Activated T-cell treated with anti-CD3 and anti-CD28 coated beads, Interleukin-2, amount 50 U/mL, for 24 hours (primary cell): ENCODE measurements around the gene RSRP1.
"Not testable (repeated sequence)": the region's sequence is repeated elsewhere in the genome, so short reads cannot be mapped to it uniquely, and the experiment has no call there.

Source experiments
- DNase-seq: peaks from one replicate; pipeline ENCODE4 v3.0.0-alpha.2; 2020
- H3K27ac Mint-ChIP-seq: 2 replicates; pipeline ENCODE4 v1.8.0; 2020; ENCODE audit warnings: mild to moderate bottlenecking, mixed read lengths
- H3K27me3 Mint-ChIP-seq: 2 replicates; pipeline ENCODE4 v1.8.0; 2020; ENCODE audit warnings: mixed read lengths
- H3K36me3 Mint-ChIP-seq: 2 replicates; pipeline ENCODE4 v1.8.0; 2020; ENCODE audit warnings: low read depth, mixed read lengths
- H3K4me1 Mint-ChIP-seq: 2 replicates; pipeline ENCODE4 v1.8.0; 2020; ENCODE audit warnings: low read depth, mixed read lengths
- H3K4me3 Mint-ChIP-seq: 2 replicates; pipeline ENCODE4 v1.8.0; 2020; ENCODE audit warnings: mild to moderate bottlenecking, moderate library complexity, mixed read lengths
- H3K9me3 Mint-ChIP-seq: 2 replicates; pipeline ENCODE4 v1.8.0; 2020; ENCODE audit warnings: mixed read lengths

The RSRP1 gene, protein sequence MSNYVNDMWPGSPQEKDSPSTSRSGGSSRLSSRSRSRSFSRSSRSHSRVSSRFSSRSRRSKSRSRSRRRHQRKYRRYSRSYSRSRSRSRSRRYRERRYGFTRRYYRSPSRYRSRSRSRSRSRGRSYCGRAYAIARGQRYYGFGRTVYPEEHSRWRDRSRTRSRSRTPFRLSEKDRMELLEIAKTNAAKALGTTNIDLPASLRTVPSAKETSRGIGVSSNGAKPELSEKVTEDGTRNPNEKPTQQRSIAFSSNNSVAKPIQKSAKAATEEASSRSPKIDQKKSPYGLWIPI

DNA sequence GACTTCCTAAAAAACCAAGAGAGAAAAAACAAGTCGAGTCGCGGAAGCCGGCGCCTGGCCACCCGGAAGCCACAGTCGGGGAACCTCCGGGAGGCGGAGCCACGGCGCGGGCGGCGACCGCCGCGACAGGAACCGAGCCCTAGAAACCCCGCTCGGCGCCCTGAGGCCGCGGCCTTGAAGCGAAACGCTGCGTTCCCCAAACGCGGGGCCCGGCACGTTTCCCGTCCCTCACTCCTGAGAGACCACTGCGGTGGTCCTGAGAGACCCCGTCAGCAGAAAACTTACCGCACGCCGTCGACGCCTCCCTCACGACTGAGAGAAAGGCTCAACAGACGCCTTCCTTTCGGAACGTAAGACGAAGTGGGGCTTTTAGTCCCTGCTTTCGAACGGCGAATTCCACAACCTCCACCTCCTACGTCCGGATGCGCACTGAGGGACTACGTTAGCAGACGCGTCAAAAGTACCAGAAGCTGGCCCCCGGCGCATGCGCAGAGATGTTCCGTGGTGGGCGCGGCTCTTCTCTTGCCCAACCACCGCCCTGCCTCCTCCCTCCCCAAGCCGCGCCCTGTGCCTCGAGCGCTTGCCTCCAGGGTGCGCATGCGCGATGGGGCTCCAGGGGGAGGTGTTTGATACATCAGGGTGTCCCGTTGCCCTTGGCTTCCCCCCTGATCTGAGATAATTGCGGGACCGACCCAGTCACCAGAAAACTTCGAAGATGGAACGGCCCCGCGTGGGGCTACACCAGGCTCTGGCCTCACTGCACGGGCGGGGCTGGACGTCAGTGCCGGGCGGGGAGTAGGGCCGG is at the start of gene RSRP1:
RSRP1 (minus strand) TSS at position 431 of the 805 bp plus-strand sequence. CDS start 491 bp downstream, outside the sequence.
- Mint-ChIP-seq H3K4me3 (peak within 1 kb of the TSS; percentile 95), H3K27me3 (no peaks in the 10 kb centered on the region), H3K4me1 (peaks cover 51% of the 10 kb centered on the region), H3K27ac (peak within 1 kb of the TSS; percentile 99), H3K36me3 (peaks cover 57% of the 10 kb centered on the region), H3K9me3 (no peaks in the 10 kb centered on the region)
- DNase-seq, result peak; percentile 99

DNA sequence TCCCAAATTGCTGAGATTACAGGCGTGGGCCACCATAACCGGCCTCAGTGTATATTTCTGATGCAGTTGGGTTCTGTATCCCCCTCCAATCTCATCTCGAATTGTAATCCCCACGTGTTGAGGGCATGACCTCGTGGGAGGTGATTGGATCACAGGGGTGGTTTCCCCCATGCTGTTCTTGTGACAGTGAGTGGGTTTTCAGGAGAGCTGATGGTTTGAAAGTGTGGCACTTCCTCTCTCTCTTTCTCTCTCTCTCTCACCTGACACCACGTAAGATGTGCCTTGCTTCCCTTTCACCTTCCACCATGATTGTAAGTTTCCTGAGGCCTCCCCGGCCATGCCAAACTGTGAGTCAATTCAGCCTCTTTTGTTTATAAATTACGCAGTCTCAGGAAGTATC is 49.2 kb upstream of the RSRP1 start:
- not testable (repeated sequence) for H3K4me3 Mint-ChIP-seq, H3K36me3 Mint-ChIP-seq, DNase-seq, H3K27me3 Mint-ChIP-seq, H3K4me1 Mint-ChIP-seq, H3K27ac Mint-ChIP-seq, H3K9me3 Mint-ChIP-seq

DNA sequence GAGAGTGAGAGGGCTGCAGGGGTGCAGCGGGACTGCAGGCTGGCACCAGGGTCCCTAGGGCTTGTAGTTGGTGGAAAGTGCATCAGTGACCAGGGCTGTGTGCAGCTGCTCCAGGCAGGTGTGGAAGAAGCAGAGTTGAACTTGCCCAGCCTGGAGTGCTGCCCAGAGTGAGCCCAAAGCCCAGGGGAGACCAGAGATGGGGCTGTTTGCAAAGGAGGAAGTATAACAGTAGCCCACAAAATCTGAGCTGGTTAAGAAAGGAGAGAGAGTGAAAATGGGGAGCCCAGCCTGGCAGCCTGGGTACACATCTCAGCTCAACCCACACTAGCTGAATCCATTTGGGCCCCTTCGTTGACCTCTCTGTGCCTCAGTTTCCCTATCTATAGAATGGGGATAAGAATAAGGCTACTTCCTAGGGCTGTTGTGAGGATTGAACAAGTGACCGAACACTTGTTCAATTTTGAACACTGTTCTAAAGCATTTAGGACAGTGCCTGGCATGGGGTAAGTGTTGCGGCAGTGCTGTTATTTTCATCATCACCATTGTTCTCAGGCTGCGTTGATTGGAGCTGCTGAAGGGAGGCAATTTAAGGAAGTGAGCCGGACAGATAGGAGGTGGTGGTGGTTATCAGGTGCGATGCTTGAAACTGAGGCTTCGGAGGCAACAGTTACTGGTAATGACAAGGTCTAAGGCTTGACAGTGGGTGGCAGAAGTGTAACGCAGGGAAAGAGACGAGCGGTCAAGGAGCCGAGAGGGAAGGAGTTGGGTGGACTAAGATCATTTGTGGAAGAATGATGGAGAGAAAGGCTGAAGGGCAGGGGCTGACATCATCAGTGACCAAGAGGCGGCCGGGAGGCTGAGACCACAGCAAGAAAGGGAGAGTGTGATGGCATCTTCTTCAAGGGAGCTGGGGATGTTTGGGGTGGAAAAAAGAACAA is 47.9 kb upstream of the RSRP1 start:
- not testable (repeated sequence) for H3K4me3 Mint-ChIP-seq, H3K9me3 Mint-ChIP-seq, H3K36me3 Mint-ChIP-seq, H3K27me3 Mint-ChIP-seq, H3K27ac Mint-ChIP-seq, H3K4me1 Mint-ChIP-seq, DNase-seq

DNA sequence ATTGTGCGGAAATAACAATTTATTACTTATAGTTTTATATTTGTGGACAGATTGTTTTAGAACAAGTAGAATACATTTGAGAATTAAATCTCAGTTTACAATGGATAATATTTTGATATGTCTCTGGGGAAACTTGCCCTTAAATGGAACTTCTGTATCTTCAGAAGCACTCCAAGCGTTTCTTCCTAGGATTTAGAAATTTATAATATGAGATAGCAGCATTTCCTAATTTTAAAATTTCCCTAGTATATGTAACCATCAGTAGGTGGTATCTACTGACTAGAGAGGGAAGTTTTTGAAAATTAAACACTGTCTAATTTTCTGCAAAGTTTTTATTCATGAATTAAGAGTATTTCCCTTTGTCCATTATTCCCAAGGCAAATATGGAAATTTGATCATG is 46.2 kb upstream of the RSRP1 start:
- H3K27ac Mint-ChIP-seq, H3K36me3 Mint-ChIP-seq, H3K4me1 Mint-ChIP-seq, H3K9me3 Mint-ChIP-seq, DNase-seq, H3K27me3 Mint-ChIP-seq, H3K4me3 Mint-ChIP-seq: not testable (repeated sequence)

DNA sequence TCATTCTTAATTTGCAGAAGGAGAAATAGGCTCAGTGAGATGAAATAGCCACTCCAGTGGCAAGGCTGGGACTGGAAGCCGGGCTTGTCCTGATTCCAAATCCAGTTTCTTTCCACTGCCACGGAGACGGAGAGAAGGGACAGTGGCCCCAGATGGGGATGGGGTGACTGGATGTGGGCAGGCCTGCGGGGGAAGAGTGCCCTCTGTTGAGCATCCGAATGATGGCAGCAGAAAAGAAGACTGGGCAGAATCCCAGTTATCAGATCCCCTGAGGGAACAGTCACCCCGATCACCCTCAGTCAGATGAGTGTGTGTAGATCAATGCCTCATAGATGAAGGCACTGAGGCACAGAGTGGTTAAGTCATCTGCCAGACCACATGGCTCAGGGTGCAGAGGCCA is 42.8 kb upstream of the RSRP1 start:
- H3K9me3 Mint-ChIP-seq, H3K27me3 Mint-ChIP-seq, H3K4me1 Mint-ChIP-seq, H3K27ac Mint-ChIP-seq, H3K36me3 Mint-ChIP-seq, H3K4me3 Mint-ChIP-seq, DNase-seq: not testable (repeated sequence)

DNA sequence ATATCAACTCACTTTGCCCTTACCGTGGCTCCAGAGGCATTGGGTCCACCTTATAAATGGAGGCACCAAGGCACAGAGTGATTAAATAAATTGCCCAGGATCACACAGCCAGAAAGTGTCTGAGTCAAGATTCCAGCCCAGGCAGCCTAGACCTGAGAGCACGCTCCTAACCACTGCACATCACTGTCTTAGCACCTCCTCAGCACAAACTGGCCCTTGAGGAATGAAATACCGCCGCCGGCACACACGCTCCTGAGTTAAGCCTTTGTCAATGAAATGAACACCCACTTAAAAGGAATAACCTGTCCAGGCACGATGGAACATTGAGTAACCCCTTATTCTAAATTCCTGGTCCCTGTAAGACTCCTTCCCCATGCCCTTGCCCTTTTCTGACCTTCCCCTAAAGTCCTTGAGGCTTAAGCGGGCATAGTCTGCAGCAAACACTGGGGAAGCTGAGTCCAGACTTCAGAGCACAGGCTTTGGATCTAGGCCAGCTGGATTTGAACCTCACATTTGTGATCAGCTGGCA is 41.4 kb upstream of the RSRP1 start:
- H3K9me3 Mint-ChIP-seq, H3K27ac Mint-ChIP-seq, DNase-seq, H3K4me3 Mint-ChIP-seq, H3K36me3 Mint-ChIP-seq, H3K4me1 Mint-ChIP-seq, H3K27me3 Mint-ChIP-seq: not testable (repeated sequence)

DNA sequence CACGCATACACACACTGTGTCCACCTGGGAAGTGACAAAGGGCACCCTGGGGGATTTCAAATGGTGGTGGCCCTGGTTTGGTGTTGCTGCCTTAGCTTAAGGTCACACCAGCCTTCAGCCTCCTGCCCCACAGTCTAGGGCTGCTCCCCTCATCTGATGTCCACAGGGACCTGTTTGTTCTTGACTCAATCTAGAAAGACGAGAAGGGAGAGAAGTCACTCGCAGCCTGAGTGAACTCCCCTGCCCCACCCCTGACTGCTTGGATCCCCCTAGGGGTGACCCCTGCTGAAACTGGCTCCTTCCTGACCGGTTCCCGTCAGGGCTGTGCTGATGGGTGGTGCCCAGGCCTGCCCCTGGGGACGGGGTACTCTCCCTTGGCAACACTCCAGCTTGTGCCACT is 39.9 kb upstream of the RSRP1 start:
- not testable (repeated sequence) for H3K27ac Mint-ChIP-seq, H3K9me3 Mint-ChIP-seq, H3K4me3 Mint-ChIP-seq, H3K36me3 Mint-ChIP-seq, DNase-seq, H3K27me3 Mint-ChIP-seq, H3K4me1 Mint-ChIP-seq

DNA sequence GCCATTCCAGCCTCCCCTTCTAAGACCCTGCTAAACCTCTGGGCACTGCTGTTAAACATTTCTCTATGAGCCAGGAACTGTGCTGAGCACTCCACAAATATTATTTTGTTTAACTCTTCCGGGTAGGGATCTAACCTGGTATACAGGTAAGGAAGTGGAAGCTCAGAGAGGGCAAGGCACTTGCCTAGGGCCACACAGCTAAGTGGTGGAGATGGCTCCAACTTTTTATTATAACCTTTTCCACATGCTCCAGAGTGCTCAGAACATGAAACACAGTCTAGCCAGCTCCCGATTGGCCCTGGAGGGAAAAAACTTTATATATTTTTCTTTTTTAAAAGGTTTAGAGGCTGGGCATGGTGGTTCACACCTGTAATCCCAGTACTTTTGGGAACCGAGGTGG is 38.6 kb upstream of the RSRP1 start:
- H3K4me1 Mint-ChIP-seq, H3K4me3 Mint-ChIP-seq, H3K9me3 Mint-ChIP-seq, H3K27me3 Mint-ChIP-seq, H3K36me3 Mint-ChIP-seq, H3K27ac Mint-ChIP-seq, DNase-seq: not testable (repeated sequence)

DNA sequence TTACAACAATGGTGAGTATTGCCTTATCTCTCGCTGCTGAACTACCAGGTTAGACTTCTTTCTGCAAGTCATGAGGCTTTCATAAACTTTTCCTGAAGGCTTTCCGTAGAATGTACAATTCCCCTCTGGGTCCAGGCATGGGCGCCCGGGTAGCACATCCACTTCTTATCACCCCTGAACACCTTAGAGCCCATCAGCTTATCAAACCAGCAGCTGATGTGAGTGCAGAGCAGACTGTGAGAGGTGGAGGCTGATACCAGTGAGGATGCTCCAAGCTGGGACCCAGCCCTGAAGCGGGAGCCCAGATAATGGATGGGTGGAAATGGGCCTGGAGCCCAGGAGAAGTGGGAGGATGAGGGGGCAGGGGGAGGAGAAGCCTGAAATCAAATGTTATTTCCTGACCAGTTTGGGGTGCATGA is 32.4 kb upstream of the RSRP1 start:
- H3K27me3 Mint-ChIP-seq, H3K4me3 Mint-ChIP-seq, H3K9me3 Mint-ChIP-seq, DNase-seq, H3K4me1 Mint-ChIP-seq, H3K27ac Mint-ChIP-seq, H3K36me3 Mint-ChIP-seq: not testable (repeated sequence)

DNA sequence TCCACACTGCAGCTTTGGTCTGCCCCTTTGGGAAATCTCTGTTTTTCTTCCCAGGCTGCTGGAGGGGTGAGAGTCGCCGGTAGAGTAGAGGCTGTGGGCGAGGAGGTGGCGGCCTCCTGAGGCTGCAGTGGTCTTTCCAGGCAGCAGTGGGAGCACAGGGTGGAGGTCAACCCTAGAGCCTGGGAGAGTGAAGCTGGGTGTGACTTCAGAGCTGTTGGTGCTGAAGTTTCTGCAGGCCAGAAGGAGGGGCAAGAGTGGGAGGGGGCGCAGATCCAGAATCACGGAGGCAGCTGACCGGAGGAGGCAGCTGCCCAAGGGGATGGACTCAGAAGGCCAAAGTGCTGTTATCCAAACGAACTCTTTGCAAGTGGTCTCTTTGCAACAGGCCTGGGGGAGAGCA is 31.5 kb upstream of the RSRP1 start:
- not testable (repeated sequence) for H3K9me3 Mint-ChIP-seq, H3K27ac Mint-ChIP-seq, DNase-seq, H3K36me3 Mint-ChIP-seq, H3K4me3 Mint-ChIP-seq, H3K4me1 Mint-ChIP-seq, H3K27me3 Mint-ChIP-seq

DNA sequence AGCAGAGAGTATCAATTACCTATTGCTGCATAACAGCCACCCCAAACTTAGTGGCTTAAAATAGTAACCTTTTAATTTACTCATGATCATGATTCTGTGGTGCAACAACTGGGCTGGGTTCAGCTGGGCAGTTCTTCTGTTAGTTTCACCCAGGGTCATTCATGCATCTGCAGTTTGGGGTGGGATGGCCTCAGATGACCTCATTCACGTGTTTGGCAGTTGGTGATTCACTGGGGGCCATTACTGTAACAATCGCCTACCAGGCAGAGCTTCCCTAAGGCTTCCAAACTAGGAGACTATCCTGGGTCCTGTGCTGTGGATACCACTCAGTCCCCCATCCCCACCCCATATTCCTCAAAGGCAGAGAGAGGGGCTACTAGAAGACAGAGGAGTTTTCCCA is 31.1 kb upstream of the RSRP1 start:
- not testable (repeated sequence) for H3K4me3 Mint-ChIP-seq

DNA sequence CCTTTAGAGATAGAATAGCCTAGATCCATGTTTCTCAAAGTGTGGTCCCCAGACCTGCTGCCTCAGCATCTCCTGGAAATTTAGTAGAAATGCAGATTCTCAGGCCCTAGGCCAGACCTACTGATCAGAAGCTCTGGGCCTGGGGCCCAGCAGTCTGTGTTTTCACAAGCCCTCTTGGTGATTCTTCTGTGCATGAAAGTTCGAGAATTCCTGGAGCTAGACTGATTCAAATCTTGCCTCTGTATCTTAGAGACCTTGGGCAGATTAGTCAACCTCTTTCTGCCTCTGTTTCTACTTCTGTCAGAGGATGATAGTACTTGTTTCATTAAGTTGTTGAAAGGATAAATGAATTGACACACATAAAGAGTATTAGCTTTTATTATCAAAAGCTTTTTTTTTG is 30.0 kb upstream of the RSRP1 start:
- H3K27ac Mint-ChIP-seq, H3K4me1 Mint-ChIP-seq, H3K9me3 Mint-ChIP-seq, DNase-seq, H3K27me3 Mint-ChIP-seq, H3K36me3 Mint-ChIP-seq, H3K4me3 Mint-ChIP-seq: not testable (repeated sequence)

More for the DNA sequence above, 31.1 kb upstream of the RSRP1 start:
- not testable (repeated sequence) for H3K36me3 Mint-ChIP-seq, H3K27me3 Mint-ChIP-seq, H3K4me1 Mint-ChIP-seq, DNase-seq, H3K27ac Mint-ChIP-seq, H3K9me3 Mint-ChIP-seq

DNA sequence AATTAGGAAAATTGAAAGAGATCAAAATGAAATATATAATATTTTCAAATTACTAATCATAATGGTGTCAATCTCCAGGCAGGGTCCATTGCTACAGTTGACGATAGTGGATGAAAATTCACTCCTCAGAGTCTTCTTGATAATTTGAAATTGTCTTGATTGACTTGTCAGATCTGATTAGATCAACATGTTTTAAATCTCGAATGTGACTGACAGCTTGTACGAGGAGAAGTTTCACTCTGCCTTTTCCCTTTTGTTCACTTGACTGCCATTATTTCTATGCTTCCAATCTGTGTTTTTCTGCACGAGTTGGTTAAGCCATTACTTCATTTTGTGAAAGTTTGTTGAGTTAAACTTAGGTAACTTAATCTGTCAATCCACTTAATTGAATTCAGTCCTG is 28.4 kb upstream of the RSRP1 start:
- not testable (repeated sequence) for DNase-seq, H3K36me3 Mint-ChIP-seq, H3K4me3 Mint-ChIP-seq, H3K27me3 Mint-ChIP-seq, H3K4me1 Mint-ChIP-seq, H3K27ac Mint-ChIP-seq, H3K9me3 Mint-ChIP-seq

DNA sequence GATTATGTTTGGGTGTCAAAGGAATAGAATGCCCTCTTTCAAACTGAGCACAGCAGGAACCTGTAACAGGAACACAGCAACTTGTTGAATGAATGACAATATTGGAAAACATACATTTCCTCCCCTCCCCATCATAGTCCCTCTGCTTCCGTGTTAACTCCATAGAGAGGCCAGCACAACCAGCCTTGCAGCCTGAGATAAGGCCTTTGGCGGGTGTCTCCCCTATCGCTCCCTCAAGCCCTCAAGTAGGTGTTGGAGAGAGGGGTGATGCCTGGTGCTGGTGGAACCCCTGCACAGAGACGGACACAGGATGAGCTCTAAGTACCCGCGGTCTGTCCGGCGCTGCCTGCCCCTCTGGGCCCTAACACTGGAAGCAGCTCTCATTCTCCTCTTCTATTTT is 25.0 kb upstream of the RSRP1 start, which contains the start of gene RHD:
RHD (plus strand) TSS at position 272 of the 400 bp plus-strand sequence; CDS start at position 311, 39 bp downstream.
- H3K36me3 Mint-ChIP-seq, H3K27ac Mint-ChIP-seq, H3K9me3 Mint-ChIP-seq, DNase-seq, H3K27me3 Mint-ChIP-seq, H3K4me1 Mint-ChIP-seq, H3K4me3 Mint-ChIP-seq: not testable (repeated sequence)
